Esophagus (tissue), 2 donors: ENCODE data around the gene PPP2R3C. TPM values are rescaled to one million over a fixed set of nuclear protein-coding genes. Genes with fewer than 3 reads are reported as not detected.

Experiments used
- H3K27ac ChIP-seq, 2 donors: one replicate each; pipeline ENCODE4 v1.5.1; 2013; ENCODE audit warnings: low read depth in 2 of 2, mild to moderate bottlenecking in 2 of 2, inconsistent platforms in 1 of 2, low read length in 1 of 2, moderate library complexity in 1 of 2
- H3K27me3 ChIP-seq, 2 donors: one replicate each; pipeline ENCODE4 v1.6.1; 2013; ENCODE audit warnings: low read length in 2 of 2, control low read depth in 1 of 2, mild to moderate bottlenecking in 1 of 2; ENCODE audit not compliant: insufficient read depth in 2 of 2, control insufficient read depth in 1 of 2
- H3K36me3 ChIP-seq, 2 donors: one replicate each; pipeline ENCODE4 v1.6.1; 2013; ENCODE audit warnings: low read length in 1 of 2; ENCODE audit not compliant: control insufficient read depth in 2 of 2, insufficient read depth in 2 of 2
- H3K4me1 ChIP-seq, 2 donors: one replicate each; pipeline ENCODE4 v1.6.1; 2013; ENCODE audit warnings: low read length in 1 of 2; ENCODE audit not compliant: control insufficient read depth in 2 of 2, insufficient read depth in 2 of 2
- H3K4me3 ChIP-seq, 2 donors: one replicate each; pipeline ENCODE4 v1.5.1; 2013; ENCODE audit warnings: low read length in 2 of 2, mild to moderate bottlenecking in 2 of 2, low read depth in 1 of 2, moderate library complexity in 1 of 2
- H3K9me3 ChIP-seq, 2 donors: one replicate each; pipeline ENCODE4 v1.6.1; 2013; ENCODE audit warnings: mild to moderate bottlenecking in 2 of 2, low read depth in 1 of 2, low read length in 1 of 2, moderate library complexity in 1 of 2; ENCODE audit not compliant: control insufficient read depth in 2 of 2, insufficient read depth in 1 of 2
- WGBS, 2 donors: extraction: QIAGEN DNeasy Blood & Tissue Kit; methylation state at CpG; one replicate each; pipeline ENCODE4 v1.1.7; 2013; 5-methylcytosine and 5-hydroxymethylcytosine counted together
- polyA plus RNA-seq, 2 donors: library from polyadenylated mRNA; stranded (reverse); fragments of 200-250 nt; gene quantifications; one replicate each; pipeline ENCODE4 v1.2.3, GENCODE V29; 2013
- donor health status: healthy with polysubstance abuse.
- donor health status: Bipolar disorder and iron deficiency.

Gene PPP2R3C
- polyA plus RNA-seq, 2 donors: 10.3 to 13.1 TPM

- Histone ChIP-seq H3K36me3 (peaks cover 0 to 4% of the 10 kb centered on the region in 2 donors), H3K27me3 (no peaks in the 10 kb centered on the region), H3K9me3 (no peaks in the 10 kb centered on the region), H3K4me1 (peaks cover 0 to 3% of the 10 kb centered on the region in 2 donors), H3K27ac (no peak overlapping the region), H3K4me3 (no peak overlapping the region)
- WGBS, 2 donors: 70 to 82% methylated on average over 4 of the region's 4 CpGs
Measured at GRCh38 chr14:35134329-35135123, 12.7 kb upstream of the PPP2R3C start.

- H3K27ac ChIP-seq: no peak overlapping the region
- peaks cover 0 to 3% of the 10 kb centered on the region in 2 donors for H3K4me1 ChIP-seq
- 79 to 84% methylated on average over 6 of the region's 6 CpGs for WGBS, 2 donors
- no peaks in the 10 kb centered on the region for H3K27me3 ChIP-seq
- H3K9me3 ChIP-seq: no peaks in the 10 kb centered on the region
- no peak overlapping the region for H3K4me3 ChIP-seq
- H3K36me3 ChIP-seq: peaks cover 0 to 4% of the 10 kb centered on the region in 2 donors
Measured at GRCh38 chr14:35133542-35134328, 11.9 kb upstream of the PPP2R3C start.

DNA sequence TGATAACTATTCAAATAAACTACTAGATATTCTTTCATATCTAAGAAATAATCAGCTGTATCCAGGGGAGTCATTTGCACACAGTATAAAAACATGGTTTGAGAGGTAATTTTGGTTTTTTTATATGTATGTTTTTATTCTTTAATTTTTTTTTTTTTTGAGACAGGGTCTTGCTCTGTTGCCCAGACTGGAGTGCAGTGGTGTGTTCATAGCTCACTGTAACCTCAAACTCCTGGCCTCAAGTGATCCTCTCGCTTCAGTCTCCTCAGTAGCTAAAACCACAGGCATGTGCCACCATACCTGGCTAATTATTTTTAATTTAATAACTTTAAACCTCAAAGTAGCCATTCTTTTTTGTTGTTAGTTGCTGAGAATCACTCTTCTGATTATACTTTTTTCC, 2.3 kb upstream of the PPP2R3C start:
- Histone ChIP-seq H3K36me3 (no peaks in the 10 kb centered on the region), H3K9me3 (no peaks in the 10 kb centered on the region), H3K4me3 (no peak overlapping the region), H3K27ac (no peak overlapping the region), H3K4me1 (no peaks in the 10 kb centered on the region), H3K27me3 (no peaks in the 10 kb centered on the region)
- 86 to 96% methylated on average over 1 of the region's 1 CpG for WGBS, 2 donors

GRCh38 chr14:35123388-35123703, 1.6 kb upstream of the PPP2R3C start:
- Histone ChIP-seq H3K27ac (peak overlapping the region; percentile 96 to 99), H3K36me3 (no peaks in the 10 kb centered on the region), H3K9me3 (no peaks in the 10 kb centered on the region), H3K4me1 (no peaks in the 10 kb centered on the region), H3K27me3 (no peaks in the 10 kb centered on the region), H3K4me3 (peak overlapping the region in 1 of 2 donors; percentile 85)
- 28 to 31% methylated on average over 3 of the region's 3 CpGs for WGBS, 2 donors

DNA sequence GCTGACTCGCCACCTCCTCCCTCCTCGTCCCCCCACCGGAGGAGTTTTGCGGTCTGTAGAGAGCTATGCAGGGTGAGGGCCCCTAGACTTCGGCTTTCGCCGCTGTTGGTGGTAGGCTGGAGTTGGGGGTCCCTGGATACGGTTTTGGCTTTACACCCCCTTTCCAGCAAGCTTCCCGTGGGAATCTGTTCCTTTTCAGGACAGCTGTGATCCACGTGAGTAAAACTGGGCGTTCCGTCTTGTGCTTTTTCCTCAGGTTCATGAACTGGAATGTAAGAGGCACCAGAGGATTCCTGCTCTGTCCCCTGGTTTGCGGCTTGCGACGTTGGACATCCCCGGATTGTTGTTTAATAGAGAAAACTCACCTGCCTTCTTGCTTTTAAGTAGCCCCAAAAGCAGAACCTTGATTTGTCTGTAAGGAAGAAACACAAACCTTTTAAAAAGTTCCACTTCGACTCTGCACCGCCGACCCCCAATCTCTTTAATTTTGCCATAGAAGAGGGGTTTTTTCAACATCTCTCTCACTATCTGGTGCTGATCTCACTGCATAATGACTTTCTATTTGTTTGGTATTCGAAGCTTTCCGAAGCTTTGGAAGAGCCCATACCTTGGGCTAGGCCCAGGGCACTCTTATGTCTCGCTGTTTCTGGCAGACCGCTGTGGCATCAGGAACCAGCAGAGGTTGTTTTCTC, 1.1 kb upstream of the PPP2R3C start:
- WGBS, 2 donors: 2 to 5% methylated on average over 23 of the region's 23 CpGs
- H3K36me3 ChIP-seq: no peaks in the 10 kb centered on the region
- peak overlapping the region; percentile 67 to 85 for H3K4me3 ChIP-seq
- no peaks in the 10 kb centered on the region for H3K9me3 ChIP-seq
- no peaks in the 10 kb centered on the region for H3K27me3 ChIP-seq
- H3K4me1 ChIP-seq: no peaks in the 10 kb centered on the region
- H3K27ac ChIP-seq: peak overlapping the region; percentile 96 to 99

DNA sequence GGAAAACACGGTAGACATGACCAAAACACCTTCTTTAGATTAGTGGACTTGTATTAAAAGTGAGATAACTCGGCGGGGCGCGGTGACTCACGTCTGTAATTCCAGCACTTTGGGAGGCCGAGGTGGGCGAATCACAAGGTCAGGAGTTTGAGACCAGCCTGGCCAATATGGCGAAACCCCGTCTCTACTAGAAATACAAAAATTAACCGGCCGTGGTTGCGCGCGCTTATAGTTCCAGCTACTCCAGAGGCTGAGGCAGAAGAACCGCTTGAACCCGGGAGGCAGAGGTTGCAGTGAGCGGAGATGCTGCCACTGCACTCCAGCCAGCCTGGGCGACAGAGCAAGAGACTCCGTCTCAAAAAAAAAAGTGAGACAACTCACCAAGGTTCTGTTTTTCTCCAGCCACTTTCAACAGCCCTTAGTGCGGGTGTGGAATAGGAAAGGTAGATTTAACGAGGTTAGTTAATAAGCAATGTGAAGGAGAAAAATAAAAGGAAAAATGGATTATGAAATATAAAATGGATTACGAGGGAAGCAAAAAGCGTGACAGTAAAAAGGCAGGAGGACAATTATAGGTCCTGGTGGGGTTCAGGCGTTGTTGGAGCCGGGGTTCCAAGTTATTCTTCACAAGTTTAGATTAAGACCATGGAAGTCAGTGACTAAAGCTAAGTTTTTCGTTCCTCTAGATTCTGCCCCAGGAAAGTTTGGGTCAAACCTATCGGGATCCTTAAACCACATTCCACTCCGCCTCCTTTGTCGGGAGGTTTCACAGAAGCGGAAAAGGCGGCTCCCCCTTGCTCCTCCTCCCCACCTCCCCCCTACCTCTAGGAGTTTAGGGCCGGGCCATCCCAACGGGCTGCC, 534 bp downstream of the PPP2R3C start:
- 14 to 15% methylated on average over 34 of the region's 34 CpGs for WGBS, 2 donors
- peak overlapping the region; percentile 96 to 99 for H3K27ac ChIP-seq
- H3K4me1 ChIP-seq: no peaks in the 10 kb centered on the region
- H3K4me3 ChIP-seq: peak overlapping the region; percentile 67 to 85
- H3K27me3 ChIP-seq: no peaks in the 10 kb centered on the region
- H3K36me3 ChIP-seq: no peaks in the 10 kb centered on the region
- no peaks in the 10 kb centered on the region for H3K9me3 ChIP-seq

GRCh38 chr14:35117112-35117511, 4.7 kb downstream of the PPP2R3C start:
- no peaks in the 10 kb centered on the region for H3K36me3 ChIP-seq
- no peaks in the 10 kb centered on the region for H3K9me3 ChIP-seq
- no peak overlapping the region for H3K27ac ChIP-seq
- no peaks in the 10 kb centered on the region for H3K27me3 ChIP-seq
- no peak overlapping the region for H3K4me3 ChIP-seq
- H3K4me1 ChIP-seq: no peaks in the 10 kb centered on the region
- 82 to 95% methylated on average over 2 of the region's 2 CpGs for WGBS, 2 donors

GRCh38 chr14:35116242-35116641, 5.5 kb downstream of the PPP2R3C start:
- 97% methylated on average over 4 of the region's 4 CpGs for WGBS, 2 donors

DNA sequence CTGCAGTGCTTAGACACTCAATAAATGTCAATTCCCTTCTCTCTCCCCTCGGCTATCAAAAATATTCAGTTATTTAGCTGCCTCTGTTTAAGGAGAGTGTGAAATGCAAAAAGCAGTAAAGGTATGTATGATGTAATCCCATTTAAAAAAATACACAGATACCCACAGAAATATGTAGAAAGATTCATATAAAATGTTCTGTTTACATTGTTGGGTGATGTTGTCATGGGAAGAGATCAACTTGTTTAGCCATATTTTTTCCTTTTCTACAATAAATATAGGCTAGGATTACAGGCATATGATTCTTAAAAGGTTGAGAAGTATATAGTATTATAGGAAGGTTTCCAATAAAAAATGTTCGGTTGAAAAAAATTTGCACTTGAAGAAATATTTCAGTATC, 7.8 kb downstream of the PPP2R3C start:
- Histone ChIP-seq H3K36me3 (peaks cover 0 to 3% of the 10 kb centered on the region in 2 donors), H3K4me3 (no peak overlapping the region), H3K27ac (no peak overlapping the region), H3K4me1 (no peaks in the 10 kb centered on the region), H3K27me3 (no peaks in the 10 kb centered on the region), H3K9me3 (no peaks in the 10 kb centered on the region)
- WGBS, 2 donors: 68 to 79% methylated on average over 2 of the region's 2 CpGs

More at GRCh38 chr14:35116242-35116641, 5.5 kb downstream of the PPP2R3C start:
- Histone ChIP-seq H3K4me1 (no peaks in the 10 kb centered on the region), H3K9me3 (no peaks in the 10 kb centered on the region), H3K27me3 (no peaks in the 10 kb centered on the region), H3K4me3 (no peak overlapping the region), H3K27ac (no peak overlapping the region), H3K36me3 (no peaks in the 10 kb centered on the region)
